Adrenal gland (tissue), 5 donors: ENCODE results near the gene GRAP2.

Experiments
- POLR2A ChIP-seq, 2 donors: fragments of 450-650 bp; IDR thresholded peaks; one replicate each; pipeline ENCODE4 v1.6.1; 2017; ENCODE audit warnings: antibody characterized with exemption in 2 of 2, mild to moderate bottlenecking in 2 of 2, moderate library complexity in 1 of 2
- TF ChIP-seq, protein P1 (sequence below), 6 experiments: fragments of 450-650 bp in 4 of 6; fragments of 200-600 bp in 2 of 6; sonication (generic) in 1 of 6; IDR thresholded peaks; 1 replicate in 5 of 6; 2 replicates in 1 of 6; pipeline versions ENCODE4 v1.5.1 to v1.8.0; 2016 to 2021; ENCODE audit warnings: antibody characterized with exemption in 6 of 6, mild to moderate bottlenecking in 2 of 6, moderate library complexity in 1 of 6
- donor health status: DM: no; HTN: no; CAD: no.

DNA sequence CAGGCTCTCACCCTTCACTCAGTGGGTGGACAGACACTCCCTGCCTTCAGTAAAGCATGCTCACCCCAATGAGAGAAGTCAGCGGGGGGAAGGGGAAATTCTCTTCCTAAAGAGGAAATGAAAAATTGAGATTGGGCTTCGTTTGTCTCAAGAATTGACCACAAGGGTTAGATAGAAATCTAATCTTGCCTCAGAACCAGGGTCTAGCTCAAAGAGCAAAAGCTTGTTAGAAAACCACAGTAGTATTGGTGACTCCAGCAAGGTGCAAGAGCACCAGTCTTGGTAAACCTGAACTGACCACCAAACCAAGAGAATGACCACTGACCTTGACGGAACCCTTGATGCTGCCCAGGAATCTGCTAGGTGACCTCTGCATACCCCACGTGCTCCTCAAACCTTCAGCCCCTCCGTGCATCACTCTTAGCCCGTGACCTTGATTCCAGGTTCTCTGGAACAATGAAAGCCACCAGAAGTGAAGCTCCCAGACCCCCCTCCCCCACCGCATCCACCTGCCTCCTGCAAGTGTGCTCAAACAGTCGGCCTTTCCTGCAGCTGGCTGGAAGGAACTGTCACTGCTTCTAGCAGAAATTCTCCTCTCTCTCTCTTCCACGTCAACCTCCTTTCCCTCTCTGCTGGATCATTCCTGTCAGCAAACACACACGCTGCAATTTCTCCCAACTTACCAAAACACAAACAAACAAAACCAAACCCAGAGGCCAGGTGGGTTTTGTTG, 56.2 kb downstream of the GRAP2 start:
- TF ChIP-seq, protein P1, sequence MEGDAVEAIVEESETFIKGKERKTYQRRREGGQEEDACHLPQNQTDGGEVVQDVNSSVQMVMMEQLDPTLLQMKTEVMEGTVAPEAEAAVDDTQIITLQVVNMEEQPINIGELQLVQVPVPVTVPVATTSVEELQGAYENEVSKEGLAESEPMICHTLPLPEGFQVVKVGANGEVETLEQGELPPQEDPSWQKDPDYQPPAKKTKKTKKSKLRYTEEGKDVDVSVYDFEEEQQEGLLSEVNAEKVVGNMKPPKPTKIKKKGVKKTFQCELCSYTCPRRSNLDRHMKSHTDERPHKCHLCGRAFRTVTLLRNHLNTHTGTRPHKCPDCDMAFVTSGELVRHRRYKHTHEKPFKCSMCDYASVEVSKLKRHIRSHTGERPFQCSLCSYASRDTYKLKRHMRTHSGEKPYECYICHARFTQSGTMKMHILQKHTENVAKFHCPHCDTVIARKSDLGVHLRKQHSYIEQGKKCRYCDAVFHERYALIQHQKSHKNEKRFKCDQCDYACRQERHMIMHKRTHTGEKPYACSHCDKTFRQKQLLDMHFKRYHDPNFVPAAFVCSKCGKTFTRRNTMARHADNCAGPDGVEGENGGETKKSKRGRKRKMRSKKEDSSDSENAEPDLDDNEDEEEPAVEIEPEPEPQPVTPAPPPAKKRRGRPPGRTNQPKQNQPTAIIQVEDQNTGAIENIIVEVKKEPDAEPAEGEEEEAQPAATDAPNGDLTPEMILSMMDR (IDR thresholded peaks at IDR 0.05): no peak
- no peak for TF ChIP-seq POLR2A (IDR thresholded peaks at IDR 0.05)
